Hepatocyte (in vitro differentiated cells): ENCODE measurements around the gene NTRK3.

Experiments
- CTCF ChIP-seq: fragments of 200-600 bp; sonication (generic); IDR thresholded peaks from 2 replicates; pipeline ENCODE4 v1.5.1; 2016; ENCODE audit warnings: antibody characterized with exemption, mild to moderate bottlenecking; ENCODE audit not compliant: poor library complexity
- EZH2phosphoT487 ChIP-seq: fragments of 200-600 bp; sonication (generic); IDR thresholded peaks from one replicate; pipeline ENCODE4 v1.6.1; 2018; ENCODE audit warnings: antibody characterized with exemption, mild to moderate bottlenecking, low read depth, moderate library complexity; ENCODE audit not compliant: unreplicated experiment, severe bottlenecking

GRCh38 chr15:88067331-88067685 lies 189.2 kb downstream of the NTRK3 start:
- TF ChIP-seq CTCF = no peak
- no peak for TF ChIP-seq EZH2phosphoT487
